GM18951 (cell line): ENCODE results near the gene CDK2.

Source experiments
- POLR2A ChIP-seq: IDR thresholded peaks from 4 replicates; pipeline ENCODE4 v1.6.1; 2011; ENCODE audit warnings: mild to moderate bottlenecking; ENCODE audit not compliant: insufficient read length, insufficient read depth; ENCODE audit errors: extremely low read depth
- in situ Hi-C: fragments of 300-500 bp; cut with MboI; formaldehyde crosslinking; loops from one replicate; pipeline ENCODE4 v1.12.0; 2022; ENCODE audit warnings: low sequenced_read_pairs, mixed read lengths, inconsistent platforms; ENCODE audit not compliant: unreplicated experiment

CDK2 gene

DNA sequence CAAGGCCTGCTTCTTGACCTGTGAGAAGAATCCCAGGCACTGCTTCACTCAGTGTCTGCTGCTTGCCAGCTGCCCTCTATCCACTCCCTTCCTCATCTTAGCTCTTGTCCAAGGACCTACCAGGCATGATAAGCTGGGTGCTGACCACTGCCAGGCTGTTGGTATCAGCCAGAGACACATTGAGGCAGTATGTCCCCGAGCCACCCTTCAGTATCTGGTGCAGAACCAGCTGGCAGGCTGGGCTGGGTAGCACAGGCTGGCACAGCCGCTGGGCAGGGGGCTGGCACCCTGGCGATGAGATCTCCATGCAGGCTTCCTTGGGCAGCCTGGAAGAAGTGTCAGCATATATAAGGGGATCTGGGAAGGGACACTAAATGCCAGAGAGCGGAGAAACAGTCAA, 11.3 kb upstream of the CDK2 start:
- in situ Hi-C loops, result no loop called here
- no peak for TF ChIP-seq POLR2A

DNA sequence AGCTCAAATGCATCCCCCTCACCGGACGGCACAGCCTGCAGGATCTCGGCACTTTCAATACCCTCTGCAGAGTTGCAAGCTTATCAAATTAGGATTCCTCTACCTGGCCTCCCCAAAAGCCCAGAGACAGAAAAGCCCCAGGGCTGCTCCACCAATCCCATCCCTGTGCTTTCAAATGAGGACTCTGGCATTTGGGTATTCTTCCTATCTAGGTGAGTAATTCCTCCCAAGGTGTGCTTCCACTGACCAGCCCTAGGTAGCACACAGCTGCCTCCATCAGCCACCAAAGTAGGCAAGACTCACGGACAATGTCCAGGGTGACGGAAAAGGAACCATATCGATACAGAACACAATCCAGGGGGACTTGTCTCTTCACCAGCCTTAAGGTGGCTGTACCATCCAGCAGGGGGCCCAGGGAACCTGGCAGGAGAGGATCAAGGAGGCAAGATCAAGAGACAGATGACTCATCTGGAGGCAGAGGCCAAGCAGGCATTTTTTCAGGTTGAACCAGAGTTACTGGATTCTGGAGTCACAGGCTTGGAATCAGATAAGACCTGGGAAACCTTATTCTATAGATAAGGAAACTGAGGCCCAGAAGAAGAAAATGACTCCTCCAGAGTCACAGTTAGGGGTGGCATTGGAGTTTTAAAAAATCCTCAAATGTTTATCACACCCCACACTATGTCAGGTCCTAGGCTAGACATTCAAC, 10.7 kb upstream of the CDK2 start:
- in situ Hi-C loops, result no loop called here
- TF ChIP-seq POLR2A, result no peak

DNA sequence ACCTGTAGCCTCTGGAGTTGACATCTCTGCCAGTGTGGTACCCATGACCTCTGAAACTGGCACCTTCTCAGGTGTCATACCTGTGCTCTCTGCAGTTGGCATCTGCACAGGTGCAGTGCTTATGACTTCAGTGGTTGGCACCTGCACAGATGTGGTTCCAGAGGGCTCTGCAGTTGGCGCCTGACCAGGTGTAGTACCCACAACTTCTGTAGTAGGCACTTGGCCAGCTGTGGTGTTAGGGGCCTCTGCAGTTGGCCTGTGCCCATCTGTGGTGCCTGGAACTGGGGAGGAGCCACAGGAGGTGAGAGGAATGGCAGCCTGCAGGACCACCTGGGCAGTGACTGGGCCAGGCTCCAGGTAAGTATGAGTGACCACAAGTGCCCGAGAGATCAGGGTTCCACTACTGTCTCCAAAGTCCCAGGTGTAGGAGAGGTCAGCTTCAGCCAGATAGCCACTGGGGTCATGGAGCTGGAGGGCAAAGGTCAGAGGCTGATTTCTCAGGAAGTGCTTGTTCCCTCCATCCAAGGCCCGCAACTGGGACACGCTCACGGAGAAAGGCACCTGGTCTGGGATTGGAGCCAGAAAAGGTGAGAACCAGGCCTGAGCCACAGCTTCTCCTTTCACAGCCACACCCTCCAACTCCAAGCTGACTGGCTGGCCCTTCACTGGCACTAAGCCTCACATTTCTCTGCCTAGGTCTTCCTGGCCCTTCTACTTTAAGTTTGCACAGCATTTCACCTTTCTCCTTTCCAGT, 9.3 kb upstream of the CDK2 start:
- TF ChIP-seq POLR2A, result no peak
- in situ Hi-C loops, result no loop called here

DNA sequence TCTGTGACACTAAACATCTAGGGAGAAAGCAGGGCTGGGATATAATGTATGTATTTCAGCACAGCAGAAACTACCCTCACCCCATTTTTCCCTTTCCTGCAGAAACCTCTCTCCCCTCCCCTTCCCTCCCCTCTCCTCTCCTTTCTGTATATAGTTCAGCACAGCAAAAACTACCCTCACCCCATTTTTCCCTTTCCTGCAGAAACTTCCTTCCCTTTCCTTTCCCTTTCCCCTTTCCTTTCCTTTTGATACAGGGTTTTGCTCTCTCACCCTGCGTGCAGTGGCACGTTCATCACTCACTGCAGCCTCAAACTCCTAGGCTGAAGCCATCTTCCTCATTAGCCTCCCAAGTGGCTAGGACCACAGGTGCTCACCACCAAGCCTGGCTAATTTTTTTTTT, 2.9 kb upstream of the CDK2 start:
- in situ Hi-C loops, result no loop called here
- no peak for TF ChIP-seq POLR2A

DNA sequence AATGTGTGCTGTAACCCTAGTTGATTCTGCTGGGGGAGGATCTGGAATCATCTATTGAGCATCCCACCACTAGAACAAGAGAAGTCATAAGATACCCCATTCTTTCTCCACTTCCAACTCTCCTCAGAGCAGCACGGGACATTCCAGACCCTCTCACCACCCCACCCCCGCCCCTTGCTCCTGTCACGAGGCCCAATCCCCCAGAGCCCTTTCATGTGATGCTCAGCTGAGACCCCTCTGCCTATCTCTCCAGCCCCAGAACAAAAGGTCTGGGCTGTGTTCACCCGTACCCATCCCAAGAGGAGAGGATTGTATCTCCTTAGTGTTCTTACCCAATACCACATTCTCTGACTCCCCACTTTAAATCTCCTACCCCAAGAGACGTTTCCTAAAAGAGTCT, 1.4 kb upstream of the CDK2 start:
- TF ChIP-seq POLR2A, result no peak
- in situ Hi-C loops, result no loop called here

DNA sequence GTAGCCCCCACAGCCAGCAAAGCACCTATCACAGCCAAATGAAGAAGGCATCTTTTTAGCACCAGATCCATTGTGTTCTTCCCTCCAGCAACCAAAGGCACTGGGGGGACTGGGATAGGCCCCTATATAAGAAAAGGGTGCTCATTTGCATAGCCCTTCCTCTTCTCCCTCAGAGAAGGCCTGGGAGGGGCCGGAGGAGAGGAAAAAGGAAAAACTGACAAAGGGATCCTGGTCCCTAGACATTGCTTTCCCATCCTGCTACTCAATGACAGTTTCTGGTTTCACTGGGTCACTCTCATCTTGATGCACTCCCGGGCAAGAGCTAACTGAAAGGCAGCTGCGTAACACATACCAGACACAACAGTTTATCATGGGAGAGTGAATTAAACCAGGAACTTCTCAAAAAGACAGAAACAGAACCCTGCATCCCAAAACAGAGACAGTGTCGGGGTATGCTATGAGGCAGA, 656 bp upstream of the CDK2 start, which contains the start of gene PMEL:
Gene PMEL, minus strand, starts transcription at position 102 of the 467 bp plus-strand sequence. Its CDS starts 31 bp downstream, at position 71.
- no peak for TF ChIP-seq POLR2A
- in situ Hi-C loops, result no loop called here

DNA sequence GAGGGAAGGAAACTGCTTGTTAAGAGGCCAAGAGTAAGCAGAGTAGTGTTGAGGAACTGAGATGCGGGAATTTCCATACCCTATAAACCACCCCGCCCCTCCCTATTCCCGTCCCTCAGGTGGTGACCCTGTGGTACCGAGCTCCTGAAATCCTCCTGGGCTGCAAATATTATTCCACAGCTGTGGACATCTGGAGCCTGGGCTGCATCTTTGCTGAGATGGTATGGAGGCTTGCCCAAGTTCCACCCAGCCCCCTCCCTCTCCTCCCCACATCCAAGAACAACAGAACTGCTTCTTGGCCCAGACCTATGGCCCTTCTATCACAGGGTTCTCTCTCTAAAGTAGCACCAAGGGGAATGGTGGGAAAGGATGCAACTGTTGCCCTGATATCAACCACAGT, 2.7 kb downstream of the CDK2 start:
- in situ Hi-C loops, result no loop called here
- TF ChIP-seq POLR2A, result no peak

DNA sequence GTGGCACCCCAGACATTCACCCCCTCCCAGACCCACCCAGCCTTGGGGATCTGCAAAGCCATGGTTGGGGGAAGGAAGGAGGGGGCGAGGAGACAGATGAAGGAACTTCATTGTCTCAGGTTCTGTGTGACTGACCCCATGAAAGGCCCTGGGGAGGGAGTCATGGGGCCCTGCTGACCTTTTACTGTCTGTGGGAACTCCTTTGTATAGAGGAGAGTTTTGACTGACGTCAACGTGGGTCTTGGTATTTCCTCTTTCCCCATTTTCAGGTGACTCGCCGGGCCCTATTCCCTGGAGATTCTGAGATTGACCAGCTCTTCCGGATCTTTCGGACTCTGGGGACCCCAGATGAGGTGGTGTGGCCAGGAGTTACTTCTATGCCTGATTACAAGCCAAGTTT, 4.1 kb downstream of the CDK2 start:
- TF ChIP-seq POLR2A, result no peak
- in situ Hi-C loops, result no loop called here

DNA sequence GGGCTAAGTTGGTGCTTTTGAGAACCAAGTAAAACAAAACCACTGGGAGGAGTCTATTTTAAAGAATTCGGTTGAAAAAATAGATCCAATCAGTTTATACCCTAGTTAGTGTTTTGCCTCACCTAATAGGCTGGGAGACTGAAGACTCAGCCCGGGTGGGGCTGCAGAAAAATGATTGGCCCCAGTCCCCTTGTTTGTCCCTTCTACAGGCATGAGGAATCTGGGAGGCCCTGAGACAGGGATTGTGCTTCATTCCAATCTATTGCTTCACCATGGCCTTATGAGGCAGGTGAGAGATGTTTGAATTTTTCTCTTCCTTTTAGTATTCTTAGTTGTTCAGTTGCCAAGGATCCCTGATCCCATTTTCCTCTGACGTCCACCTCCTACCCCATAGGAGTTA, 5.4 kb downstream of the CDK2 start:
- TF ChIP-seq POLR2A, result no peak

DNA sequence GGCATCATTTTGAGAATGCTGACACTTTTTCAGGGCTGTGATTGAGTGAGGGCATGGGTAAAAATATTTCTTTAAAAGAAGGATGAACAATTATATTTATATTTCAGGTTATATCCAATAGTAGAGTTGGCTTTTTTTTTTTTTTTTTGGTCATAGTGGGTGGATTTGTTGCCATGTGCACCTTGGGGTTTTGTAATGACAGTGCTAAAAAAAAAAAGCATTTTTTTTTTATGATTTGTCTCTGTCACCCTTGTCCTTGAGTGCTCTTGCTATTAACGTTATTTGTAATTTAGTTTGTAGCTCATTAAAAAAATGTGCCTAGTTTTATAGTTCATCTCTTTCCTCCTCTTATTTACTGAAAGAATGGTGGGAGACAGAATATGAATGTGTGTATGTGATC, 5.8 kb downstream of the CDK2 start:
- in situ Hi-C loops, result no loop called here
- no peak for TF ChIP-seq POLR2A

More for the DNA sequence above, 5.4 kb downstream of the CDK2 start:
- in situ Hi-C loops, result no loop called here

DNA sequence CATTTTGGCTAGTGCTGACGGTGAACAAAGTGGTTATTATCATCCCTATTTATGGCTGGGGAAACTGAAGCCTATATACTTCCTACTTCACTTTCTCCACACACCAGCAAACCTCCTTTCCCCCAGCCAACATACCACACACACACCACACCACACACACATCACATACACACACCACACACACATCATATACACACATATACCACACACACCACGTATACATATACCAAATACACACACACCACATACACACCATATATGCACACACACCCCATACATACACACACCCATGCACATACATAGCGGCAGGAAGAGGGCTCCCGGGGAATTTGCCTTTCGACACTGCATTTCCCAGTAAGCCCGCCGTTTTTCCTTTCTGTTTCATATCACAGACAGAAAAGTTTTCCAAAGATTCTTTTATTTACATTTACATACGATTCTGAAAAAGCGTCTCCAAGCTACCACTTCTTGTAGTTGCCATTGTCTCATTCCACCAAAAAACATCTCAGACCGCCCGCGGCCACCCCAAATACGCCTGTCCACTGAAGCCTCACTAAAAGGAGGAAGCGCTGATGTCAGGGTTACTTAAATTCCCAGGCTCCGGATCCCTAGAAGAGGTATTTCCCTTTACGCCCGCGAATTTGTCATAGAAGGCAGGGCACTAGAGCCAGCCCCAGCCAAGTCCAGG, 6.4 kb downstream of the CDK2 start:
- in situ Hi-C loops, result no loop called here
- TF ChIP-seq POLR2A, result no peak

DNA sequence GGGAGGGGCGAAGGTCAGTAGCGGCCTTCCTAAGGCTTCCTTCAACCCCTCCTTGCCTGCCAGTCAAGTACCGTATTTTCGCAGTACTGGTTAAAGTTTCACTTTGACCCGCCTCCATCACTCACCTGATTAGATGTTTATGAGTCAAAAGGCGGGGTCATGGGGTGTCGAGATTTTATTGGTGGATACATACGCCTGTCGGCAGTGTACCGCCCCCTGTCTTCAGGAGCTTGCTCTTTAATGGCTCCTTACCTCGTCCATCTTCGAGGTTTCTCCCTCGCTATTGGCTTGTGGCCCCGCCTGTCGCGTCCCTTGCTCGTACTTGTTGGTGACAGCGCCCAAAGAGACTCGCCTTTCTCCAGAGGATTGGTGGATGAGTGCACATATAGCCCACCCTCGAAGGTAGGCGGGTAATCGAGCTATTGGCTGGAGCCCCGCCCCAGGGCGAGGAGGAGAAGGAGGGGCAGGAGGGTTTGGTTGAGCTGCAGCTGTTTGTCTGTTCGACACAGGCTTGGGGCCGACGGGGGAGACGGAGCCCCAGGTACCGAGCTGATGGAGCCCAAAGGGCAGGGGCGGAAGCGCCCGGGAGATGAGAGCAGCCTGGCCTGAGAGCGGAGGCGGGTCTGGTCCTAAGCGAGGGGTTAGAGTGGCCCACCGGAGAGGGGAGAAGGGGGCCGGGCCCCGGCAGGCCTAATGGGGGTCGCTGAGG, 7.1 kb downstream of the CDK2 start, which contains the start of gene RAB5B:
Gene RAB5B, plus strand, starts transcription at position 480 of the 709 bp plus-strand sequence. CDS start 12,883 bp downstream, outside the sequence.
- peak; percentile 87 for TF ChIP-seq POLR2A
- in situ Hi-C loops, result no loop called here

DNA sequence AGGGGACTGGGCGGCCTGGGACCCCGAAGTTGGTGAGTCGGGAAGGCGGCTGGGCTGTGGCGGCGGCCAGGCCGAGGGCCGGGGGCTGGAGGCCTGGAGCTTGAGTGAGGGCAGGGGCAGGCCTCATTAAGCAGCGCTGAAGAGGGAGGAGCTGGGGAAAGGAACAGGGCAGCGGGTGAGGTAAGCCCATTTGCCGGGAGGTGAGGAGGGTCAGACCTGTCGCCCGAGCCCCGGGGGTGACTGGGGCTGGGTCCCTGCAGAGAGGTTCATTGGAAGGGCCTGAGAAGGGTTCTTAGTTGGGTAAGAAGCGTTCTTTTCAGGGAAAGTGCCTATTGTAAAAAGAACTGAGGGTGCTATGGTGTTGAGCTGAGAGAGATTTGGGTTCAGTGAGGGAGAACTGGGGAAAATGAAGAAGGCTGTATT, 7.7 kb downstream of the CDK2 start:
- in situ Hi-C loops, result no loop called here
- TF ChIP-seq POLR2A, result no peak
